Stomach (tissue), 4 donors: Measurements from ENCODE around the gene RCAN1.

Experiments
- CTCF ChIP-seq, 7 experiments: fragments of 450-650 bp in 4 of 7; fragments of 200-600 bp in 3 of 7; sonication (generic) in 3 of 7; IDR thresholded peaks; one replicate each; pipeline ENCODE4 v1.5.1; 2016 to 2019; ENCODE audit warnings: antibody characterized with exemption in 7 of 7, control low read depth in 2 of 7, mild to moderate bottlenecking in 1 of 7
- POLR2A ChIP-seq, 4 donors: fragments of 450-650 bp; IDR thresholded peaks; one replicate each; pipeline ENCODE4 v1.6.1; 2016; ENCODE audit warnings: antibody characterized with exemption in 4 of 4, control low read depth in 2 of 4, mild to moderate bottlenecking in 1 of 4, moderate library complexity in 1 of 4

GRCh38 chr21:34618941-34619340 is 4.0 kb upstream of the RCAN1 start:
- TF ChIP-seq POLR2A (IDR thresholded peaks at IDR 0.05) (no peak), CTCF (IDR thresholded peaks at IDR 0.05) (no peak)
